D721Med (cell line): ENCODE data around the gene UBAP2L.
A peak's percentile ranks its signal among the peaks of the same experiment; 100 is the strongest.
"Not testable (repeated sequence)": the region's sequence is repeated elsewhere in the genome, so short reads cannot be mapped to it uniquely, and the experiment has no call there.

Source experiments
- DNase-seq: peaks from one replicate; pipeline ENCODE4 v3.0.0; 2011; ENCODE audit warnings: low spot score; ENCODE audit not compliant: insufficient read length
- FAIRE-seq: peaks from 2 replicates; lab custom pipeline; 2011; peaks lifted over from hg19 to GRCh38; lab: Jason Lieb, UNC
- CTCF ChIP-seq: IDR thresholded peaks from 2 replicates; pipeline ENCODE4 v1.5.1; 2012; ENCODE audit warnings: mild to moderate bottlenecking, control low read depth; ENCODE audit not compliant: insufficient read depth; ENCODE audit errors: missing control alignments

The UBAP2L gene

GRCh38 chr1:154186852-154187501 is 33.8 kb upstream of the UBAP2L start:
- no peak for TF ChIP-seq CTCF
- no peak for DNase-seq
- FAIRE-seq = no peak

- DNase-seq (no peak), FAIRE-seq (no peak)
- TF ChIP-seq CTCF = no peak
Measured at GRCh38 chr1:154190550-154190949, 30.2 kb upstream of the UBAP2L start.

- TF ChIP-seq CTCF = no peak
- FAIRE-seq = no peak
Measured at GRCh38 chr1:154191990-154192461, 28.7 kb upstream of the UBAP2L start, which contains the start of gene TPM3. Gene TPM3, minus strand, starts transcription at chr1:154192100. Its CDS starts 82 bp downstream, at chr1:154192018.

GRCh38 chr1:154192476-154192875 is 28.3 kb upstream of the UBAP2L start:
- FAIRE-seq = no peak
- no peak for TF ChIP-seq CTCF
- DNase-seq = no peak

More at GRCh38 chr1:154191990-154192461, 28.7 kb upstream of the UBAP2L start, which contains the start of gene TPM3:
- DNase-seq = no peak

GRCh38 chr1:154193821-154194220 is 26.9 kb upstream of the UBAP2L start:
- no peak for DNase-seq
- no peak for TF ChIP-seq CTCF
- FAIRE-seq = no peak

- TF ChIP-seq CTCF = peak; percentile 66
- FAIRE-seq = peak; percentile 67
- peak; percentile 53 for DNase-seq
Measured at GRCh38 chr1:154198756-154199562, 21.8 kb upstream of the UBAP2L start.

- DNase-seq = no peak
- no peak for FAIRE-seq
- no peak for TF ChIP-seq CTCF
Measured at GRCh38 chr1:154199563-154199879, 21.2 kb upstream of the UBAP2L start.

GRCh38 chr1:154205778-154206177 is 15.0 kb upstream of the UBAP2L start:
- DNase-seq, FAIRE-seq: not testable (repeated sequence)
